Astrocyte of the cerebellum (primary cell): Measurements from ENCODE around the gene SLC6A3.

Source experiments
- DNase-seq: peaks from one replicate; pipeline ENCODE4 v3.0.0-alpha.2; 2011; ENCODE audit warnings: low read depth
- H3K4me3 ChIP-seq: 2 replicates; pipeline ENCODE4 v1.5.1; 2011; ENCODE audit warnings: mild to moderate bottlenecking, low read depth, low read length, moderate library complexity
- in situ Hi-C: cut with HindIII; loops from 2 replicates; pipeline ENCODE4 v1.10.0; 2017; ENCODE audit warnings: low sequenced_read_pairs
- TF ChIP-seq, protein P1 (sequence below): IDR thresholded peaks from 2 replicates; pipeline ENCODE4 v1.5.1; 2012; ENCODE audit warnings: low read length, low read depth, moderate library complexity, mild to moderate bottlenecking; ENCODE audit errors: missing control alignments

Gene SLC6A3

DNA sequence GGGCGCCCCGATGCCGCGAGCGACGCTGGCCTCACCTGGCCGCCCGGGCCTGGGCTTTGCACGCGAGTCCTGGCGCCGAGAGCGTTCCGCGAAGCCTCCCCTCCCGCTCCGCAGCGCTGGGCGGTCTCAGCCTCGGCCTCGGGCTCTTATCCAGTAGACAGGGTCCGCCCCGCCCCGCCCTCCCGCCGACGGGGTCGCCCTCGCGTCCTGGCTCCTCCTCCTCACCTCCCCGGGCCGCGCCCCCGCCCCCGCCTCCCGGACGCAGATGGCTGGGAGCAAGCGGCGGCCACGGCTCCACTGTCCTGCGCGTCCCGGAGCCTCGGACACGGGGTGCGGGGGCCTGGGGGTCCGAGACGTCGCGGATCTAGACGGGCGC, at the start of gene SLC6A3:
Gene SLC6A3, minus strand, starts transcription at position 128 of the 376 bp plus-strand sequence. CDS start 2,243 bp downstream, outside the sequence.
- DNase-seq, result no peak
- TF ChIP-seq, protein P1, sequence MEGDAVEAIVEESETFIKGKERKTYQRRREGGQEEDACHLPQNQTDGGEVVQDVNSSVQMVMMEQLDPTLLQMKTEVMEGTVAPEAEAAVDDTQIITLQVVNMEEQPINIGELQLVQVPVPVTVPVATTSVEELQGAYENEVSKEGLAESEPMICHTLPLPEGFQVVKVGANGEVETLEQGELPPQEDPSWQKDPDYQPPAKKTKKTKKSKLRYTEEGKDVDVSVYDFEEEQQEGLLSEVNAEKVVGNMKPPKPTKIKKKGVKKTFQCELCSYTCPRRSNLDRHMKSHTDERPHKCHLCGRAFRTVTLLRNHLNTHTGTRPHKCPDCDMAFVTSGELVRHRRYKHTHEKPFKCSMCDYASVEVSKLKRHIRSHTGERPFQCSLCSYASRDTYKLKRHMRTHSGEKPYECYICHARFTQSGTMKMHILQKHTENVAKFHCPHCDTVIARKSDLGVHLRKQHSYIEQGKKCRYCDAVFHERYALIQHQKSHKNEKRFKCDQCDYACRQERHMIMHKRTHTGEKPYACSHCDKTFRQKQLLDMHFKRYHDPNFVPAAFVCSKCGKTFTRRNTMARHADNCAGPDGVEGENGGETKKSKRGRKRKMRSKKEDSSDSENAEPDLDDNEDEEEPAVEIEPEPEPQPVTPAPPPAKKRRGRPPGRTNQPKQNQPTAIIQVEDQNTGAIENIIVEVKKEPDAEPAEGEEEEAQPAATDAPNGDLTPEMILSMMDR, result no peak
- no peak within 1 kb of the TSS for H3K4me3 ChIP-seq
- in situ Hi-C loops, result no loop called here

DNA sequence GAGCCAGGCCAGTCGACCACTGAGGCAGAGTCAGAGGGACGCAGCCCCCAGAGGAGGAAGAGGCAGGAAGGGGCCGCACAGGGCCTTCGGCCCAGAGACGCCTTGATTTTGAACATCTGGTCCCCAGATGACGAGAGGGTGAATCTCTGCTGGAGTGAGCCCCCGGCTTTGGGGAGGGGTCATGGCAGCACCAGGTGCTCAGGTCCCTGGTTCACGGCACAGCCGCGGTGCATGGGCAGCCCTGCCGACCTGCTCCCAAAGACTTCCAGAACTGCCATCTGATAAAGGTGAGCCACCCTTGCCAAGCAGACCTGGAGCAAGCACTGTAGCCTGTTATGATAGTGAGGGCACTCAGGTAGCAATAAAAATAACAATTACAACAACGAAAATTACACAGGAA, 48.7 kb upstream of the SLC6A3 start:
- no peak for DNase-seq
- in situ Hi-C loops, result no loop called here
- TF ChIP-seq, protein P1, result no peak
- no peak overlapping the region for H3K4me3 ChIP-seq

DNA sequence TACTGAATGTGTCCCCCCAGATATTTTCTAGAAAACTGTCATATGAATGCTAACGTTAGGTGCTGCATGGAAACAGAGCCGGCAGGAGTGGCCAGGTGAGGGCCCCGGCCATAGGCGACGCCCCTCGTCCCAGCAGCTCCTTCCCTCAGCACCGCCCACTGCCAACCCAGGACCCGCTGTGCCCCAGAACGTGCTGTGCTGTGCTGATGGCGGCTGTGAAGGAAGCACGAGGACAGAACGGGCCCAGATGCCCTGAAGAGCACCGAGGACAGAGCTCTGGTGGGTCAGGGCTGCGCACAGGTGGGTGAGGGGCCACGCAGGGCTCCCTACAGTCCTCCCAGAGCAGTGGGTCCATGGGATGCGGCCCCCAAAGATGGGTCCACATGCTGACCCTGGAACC, 48.2 kb upstream of the SLC6A3 start:
- TF ChIP-seq, protein P1, result no peak
- in situ Hi-C loops, result no loop called here
- no peak for DNase-seq
- H3K4me3 ChIP-seq, result no peak overlapping the region

DNA sequence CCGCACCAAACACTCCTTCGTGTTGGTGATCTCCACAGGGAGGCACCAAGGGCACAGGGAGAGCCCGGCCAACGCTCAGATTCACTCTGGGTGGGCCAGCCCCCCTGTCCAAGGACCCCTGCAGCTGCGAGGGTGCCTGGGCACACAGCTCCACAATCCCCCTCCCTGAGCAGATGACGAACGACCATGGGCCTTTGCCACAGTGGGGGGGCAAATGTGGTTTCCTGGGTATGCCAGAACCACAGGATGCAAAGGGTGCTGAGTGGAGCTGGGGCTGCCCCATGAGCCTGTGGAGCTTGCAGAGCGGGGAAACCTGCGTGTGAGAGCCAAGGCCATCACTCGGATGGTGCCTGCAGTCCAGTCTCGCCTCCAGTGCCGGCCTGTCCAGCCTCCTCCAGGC, 47.5 kb upstream of the SLC6A3 start:
- TF ChIP-seq, protein P1, result no peak
- in situ Hi-C loops, result no loop called here
- no peak overlapping the region for H3K4me3 ChIP-seq
- no peak for DNase-seq

DNA sequence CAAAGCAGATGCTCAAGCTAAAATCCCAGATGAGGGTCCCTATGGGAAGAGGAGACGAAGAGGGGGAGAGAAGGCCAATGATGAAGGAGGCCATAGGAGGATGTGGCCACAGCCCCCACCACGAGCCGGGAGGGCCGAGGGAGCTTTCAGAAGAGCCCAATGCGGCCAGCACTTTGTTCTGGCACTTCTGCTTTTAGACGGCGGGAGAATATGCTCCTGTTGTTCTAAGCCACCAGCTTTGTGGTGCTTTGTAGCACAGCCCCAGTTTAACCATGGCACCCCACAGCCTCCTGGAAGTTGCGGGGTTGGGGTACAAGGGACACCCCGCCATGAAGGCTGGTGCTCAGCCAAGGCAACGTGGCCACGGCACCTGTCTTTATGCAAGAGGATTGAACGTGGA, 45.1 kb upstream of the SLC6A3 start:
- no peak for DNase-seq
- in situ Hi-C loops, result no loop called here
- TF ChIP-seq, protein P1, result no peak
- no peak overlapping the region for H3K4me3 ChIP-seq

DNA sequence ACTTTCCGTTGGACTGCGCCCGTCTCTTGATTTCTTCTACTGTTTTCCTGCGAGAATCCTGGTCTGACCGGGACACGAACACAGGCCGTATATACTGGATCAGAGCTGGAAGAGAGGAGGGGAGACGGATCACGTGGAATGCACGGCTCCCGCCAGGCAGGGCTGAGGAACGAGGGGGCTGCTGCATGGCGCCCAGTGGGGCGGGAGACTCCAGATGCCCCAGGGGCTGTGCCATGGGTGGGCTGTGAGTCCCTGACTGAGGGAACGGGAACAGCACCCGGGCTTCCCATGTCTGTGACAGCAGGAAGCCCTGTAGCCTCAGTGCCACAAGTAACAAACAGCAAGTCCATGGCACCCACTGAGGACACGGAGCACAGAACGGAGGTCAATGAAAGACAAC, 44.5 kb upstream of the SLC6A3 start:
- TF ChIP-seq, protein P1, result no peak
- in situ Hi-C loops, result no loop called here

More for the DNA sequence above, 44.5 kb upstream of the SLC6A3 start:
- no peak for DNase-seq
- no peak overlapping the region for H3K4me3 ChIP-seq
